Neuronal stem cell (in vitro differentiated cells): ENCODE measurements around the gene SLC7A14.

Experiments
- DNase-seq: peaks from one replicate; pipeline ENCODE4 v3.0.0-alpha.2; 2013; ENCODE audit warnings: low spot score
- H2AFZ ChIP-seq: one replicate; pipeline ENCODE4 v1.6.1; 2013; ENCODE audit warnings: mild to moderate bottlenecking, low read length, inconsistent platforms
- H2AK5ac ChIP-seq: 2 replicates; pipeline ENCODE4 v1.6.1; 2013; ENCODE audit warnings: low read depth, mild to moderate bottlenecking, inconsistent platforms, low read length, moderate library complexity, mixed read lengths
- H2BK120ac ChIP-seq: 2 replicates; pipeline ENCODE4 v1.6.1; 2013; ENCODE audit warnings: low read depth, mild to moderate bottlenecking, inconsistent platforms, low read length, moderate library complexity, mixed read lengths
- H2BK12ac ChIP-seq: one replicate; pipeline ENCODE4 v1.6.1; 2013; ENCODE audit warnings: low read length, inconsistent platforms
- H2BK15ac ChIP-seq: 2 replicates; pipeline ENCODE4 v1.6.1; 2013; ENCODE audit warnings: mild to moderate bottlenecking, low read length, inconsistent platforms, mixed read lengths
- H2BK5ac ChIP-seq: one replicate; pipeline ENCODE4 v1.6.1; 2013; ENCODE audit warnings: inconsistent platforms, mild to moderate bottlenecking, low read length, moderate library complexity
- H3K14ac ChIP-seq: one replicate; pipeline ENCODE4 v1.6.1; 2013; ENCODE audit warnings: low read length, inconsistent platforms
- H3K18ac ChIP-seq: 2 replicates; pipeline ENCODE4 v1.6.1; 2013; ENCODE audit warnings: low read length, inconsistent platforms
- H3K23ac ChIP-seq: 2 replicates; pipeline ENCODE4 v1.6.1; 2013; ENCODE audit warnings: low read depth, mild to moderate bottlenecking, mixed read lengths, low read length, inconsistent platforms; ENCODE audit not compliant: poor library complexity
- H3K27ac ChIP-seq: replicated peaks from 3 replicates; pipeline ENCODE4 v1.5.1; 2013; ENCODE audit warnings: low read length, inconsistent platforms
- H3K27me3 ChIP-seq, 3 experiments: 2 replicates each; pipeline ENCODE4 v1.6.1; 2013; ENCODE audit warnings: low read length in 3 of 3, mild to moderate bottlenecking in 2 of 3, inconsistent platforms in 1 of 3, low read depth in 1 of 3, mixed read lengths in 1 of 3, moderate library complexity in 1 of 3; ENCODE audit not compliant: control insufficient read depth in 3 of 3, insufficient read depth in 3 of 3
- H3K36me3 ChIP-seq, 2 donors: replicated peaks in 1 of 2; 2 replicates each; pipeline ENCODE4 v1.6.1; 2013; ENCODE audit warnings: low read length in 2 of 2; ENCODE audit not compliant: control insufficient read depth in 2 of 2, insufficient read depth in 2 of 2
- H3K4ac ChIP-seq: 2 replicates; pipeline ENCODE4 v1.6.1; 2013; ENCODE audit warnings: inconsistent platforms, mild to moderate bottlenecking, low read length, moderate library complexity
- H3K4me1 ChIP-seq, 2 donors: 1 replicate in 1 of 2; 2 replicates in 1 of 2; pipeline ENCODE4 v1.6.1; 2013; ENCODE audit warnings: low read length in 2 of 2, low read depth in 1 of 2; ENCODE audit not compliant: control insufficient read depth in 2 of 2, insufficient read depth in 1 of 2
- H3K4me2 ChIP-seq: one replicate; pipeline ENCODE4 v1.6.1; 2013; ENCODE audit warnings: mild to moderate bottlenecking, low read length, inconsistent platforms; ENCODE audit not compliant: insufficient read depth, poor library complexity, severe bottlenecking
- H3K4me3 ChIP-seq, 2 donors: 2 replicates each; pipeline ENCODE4 v1.5.1; 2013; ENCODE audit warnings: low read length in 2 of 2, mild to moderate bottlenecking in 2 of 2, inconsistent platforms in 1 of 2, moderate library complexity in 1 of 2
- H3K79me1 ChIP-seq: one replicate; pipeline ENCODE4 v1.6.1; 2013; ENCODE audit warnings: low read depth, mild to moderate bottlenecking, inconsistent platforms, low read length, moderate library complexity
- H3K9ac ChIP-seq: one replicate; pipeline ENCODE4 v1.6.1; 2013; ENCODE audit warnings: mild to moderate bottlenecking, low read depth, low read length, inconsistent platforms; ENCODE audit not compliant: poor library complexity
- H3K9me3 ChIP-seq, 2 donors: replicated peaks in 1 of 2; 2 replicates each; pipeline versions ENCODE3 to v1.6.1; 2013; ENCODE audit warnings: low read length in 2 of 2, mild to moderate bottlenecking in 2 of 2, inconsistent platforms in 1 of 2, low read depth in 1 of 2, mixed read lengths in 1 of 2, moderate library complexity in 1 of 2; ENCODE audit not compliant: control insufficient read depth in 2 of 2, insufficient read depth in 1 of 2
- H4K8ac ChIP-seq: one replicate; pipeline ENCODE4 v1.6.1; 2013; ENCODE audit warnings: low read depth, mild to moderate bottlenecking, inconsistent platforms, low read length, moderate library complexity
- H4K91ac ChIP-seq: one replicate; pipeline ENCODE4 v1.6.1; 2013; ENCODE audit warnings: low read length, low read depth, mild to moderate bottlenecking, inconsistent platforms; ENCODE audit not compliant: poor library complexity
- WGBS, 2 donors: extraction: QIAGEN DNeasy Blood & Tissue Kit; methylation state at CpG; one replicate each; pipeline ENCODE4 v1.1.7; 2013; ENCODE audit warnings: missing lambda C conversion rate in 2 of 2, mixed read lengths in 1 of 2; ENCODE audit not compliant: insufficient read length in 2 of 2, insufficient replicate concordance in 1 of 2; ENCODE audit errors: extremely low coverage in 2 of 2; 5-methylcytosine and 5-hydroxymethylcytosine counted together

The SLC7A14 gene

DNA sequence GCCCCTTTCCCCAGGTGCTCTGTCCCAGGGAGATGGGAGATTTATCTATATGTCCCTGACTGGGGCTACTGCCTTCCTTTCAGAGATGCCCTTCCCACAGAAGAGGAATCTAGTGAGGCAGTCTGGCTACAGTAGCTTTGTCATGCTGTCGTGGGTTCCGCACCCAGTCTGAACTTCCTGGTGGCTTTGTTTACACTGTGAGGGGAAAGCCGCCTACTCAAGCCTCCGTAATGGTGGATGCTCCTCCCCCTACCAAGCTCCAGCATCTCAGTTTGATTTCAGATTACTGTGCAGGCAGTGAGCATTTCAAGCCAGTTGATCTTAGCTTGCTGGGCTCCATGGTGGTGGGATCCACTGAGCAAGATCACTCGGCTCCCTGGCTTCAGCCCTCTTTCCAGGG is 35.4 kb upstream of the SLC7A14 start:
- Histone ChIP-seq H3K27me3 (no peaks in the 10 kb centered on the region), H2BK15ac (no peak overlapping the region), H3K79me1 (no peaks in the 10 kb centered on the region), H3K4me2 (no peak overlapping the region), H4K91ac (no peak overlapping the region), H2AFZ (no peak overlapping the region), H3K9ac (no peak overlapping the region), H3K18ac (no peak overlapping the region), H3K9me3 (no peaks in the 10 kb centered on the region), H3K4me1 (peaks cover 0 to 2% of the 10 kb centered on the region in 2 donors), H2BK12ac (no peak overlapping the region), H4K8ac (no peak overlapping the region), H3K36me3 (no peaks in the 10 kb centered on the region), H3K4ac (no peak overlapping the region), H3K14ac (no peak overlapping the region), H2AK5ac (no peak overlapping the region), H3K4me3 (no peak overlapping the region), H3K23ac (no peak overlapping the region), H2BK5ac (no peak overlapping the region), H3K27ac (no peak overlapping the region), H2BK120ac (no peak overlapping the region)
- no peak for DNase-seq
- WGBS, 2 donors: no CpG with 5 or more reads among the region's 5 CpGs

- Histone ChIP-seq H3K9me3 (no peaks in the 10 kb centered on the region), H3K23ac (no peak overlapping the region), H2AFZ (no peak overlapping the region), H3K79me1 (no peaks in the 10 kb centered on the region), H3K4me2 (no peak overlapping the region), H2BK12ac (no peak overlapping the region), H2AK5ac (no peak overlapping the region), H3K18ac (no peak overlapping the region), H4K8ac (no peak overlapping the region), H2BK120ac (no peak overlapping the region), H2BK5ac (no peak overlapping the region), H3K27me3 (no peaks in the 10 kb centered on the region), H3K4ac (no peak overlapping the region), H3K4me1 (no peaks in the 10 kb centered on the region), H3K27ac (no peak overlapping the region), H3K36me3 (no peaks in the 10 kb centered on the region), H3K9ac (no peak overlapping the region), H4K91ac (no peak overlapping the region), H2BK15ac (no peak overlapping the region), H3K14ac (no peak overlapping the region), H3K4me3 (no peak overlapping the region)
- no CpG with 5 or more reads among the region's 5 CpGs for WGBS, 2 donors
- DNase-seq: no peak
These were observed 28.5 kb upstream of the SLC7A14 start for GRCh38 chr3:170614214-170614966.

GRCh38 chr3:170611751-170612150 is 25.9 kb upstream of the SLC7A14 start:
- Histone ChIP-seq H3K4me2 (no peak overlapping the region), H3K79me1 (no peaks in the 10 kb centered on the region), H2AFZ (no peak overlapping the region), H3K9ac (no peak overlapping the region), H3K23ac (no peak overlapping the region), H2BK120ac (no peak overlapping the region), H4K91ac (no peak overlapping the region), H3K18ac (no peak overlapping the region), H3K4ac (no peak overlapping the region), H2BK12ac (no peak overlapping the region), H2BK5ac (no peak overlapping the region), H3K9me3 (no peaks in the 10 kb centered on the region), H3K36me3 (no peaks in the 10 kb centered on the region), H3K27ac (no peak overlapping the region), H3K4me1 (no peaks in the 10 kb centered on the region), H3K14ac (no peak overlapping the region), H3K4me3 (no peak overlapping the region), H2AK5ac (no peak overlapping the region), H4K8ac (no peak overlapping the region), H3K27me3 (no peaks in the 10 kb centered on the region), H2BK15ac (no peak overlapping the region)
- no CpG with 5 or more reads among the region's 2 CpGs for WGBS, 2 donors
- no peak for DNase-seq

- no peak overlapping the region for H2BK15ac ChIP-seq
- no peaks in the 10 kb centered on the region for H3K27me3 ChIP-seq
- no peak overlapping the region for H3K27ac ChIP-seq
- no peak overlapping the region for H4K8ac ChIP-seq
- no peaks in the 10 kb centered on the region for H3K36me3 ChIP-seq
- no CpG with 5 or more reads among the region's 8 CpGs for WGBS, 2 donors
- H3K4me2 ChIP-seq: no peak overlapping the region
- H2BK12ac ChIP-seq: no peak overlapping the region
- DNase-seq: no peak
- H3K14ac ChIP-seq: no peak overlapping the region
- no peak overlapping the region for H3K4ac ChIP-seq
- H3K18ac ChIP-seq: no peak overlapping the region
- no peak overlapping the region for H2BK120ac ChIP-seq
- no peaks in the 10 kb centered on the region for H3K9me3 ChIP-seq
- H4K91ac ChIP-seq: no peak overlapping the region
- H3K4me3 ChIP-seq: no peak overlapping the region
- no peak overlapping the region for H3K23ac ChIP-seq
- no peak overlapping the region for H2AFZ ChIP-seq
- no peaks in the 10 kb centered on the region for H3K79me1 ChIP-seq
- no peak overlapping the region for H3K9ac ChIP-seq
- no peaks in the 10 kb centered on the region for H3K4me1 ChIP-seq
- H2BK5ac ChIP-seq: no peak overlapping the region
- H2AK5ac ChIP-seq: no peak overlapping the region
These were observed 24.5 kb upstream of the SLC7A14 start for GRCh38 chr3:170610321-170610884.
